Liver (tissue), 9 donors: Measurements from ENCODE around the gene IRF2BP2. TPM values are rescaled to one million over a fixed set of nuclear protein-coding genes. Genes with fewer than 3 reads are reported as not detected.

Experiments
- DNase-seq: peaks from one replicate; pipeline ENCODE4 v3.0.0-alpha.2; 2017; ENCODE audit warnings: low spot score
- H3K27ac ChIP-seq, 2 donors: one replicate each; pipeline ENCODE4 v1.7.0; 2013; ENCODE audit warnings: inconsistent platforms in 2 of 2, low read length in 2 of 2, control low read depth in 1 of 2, low read depth in 1 of 2, mild to moderate bottlenecking in 1 of 2
- H3K27me3 ChIP-seq, 4 donors: one replicate each; pipeline versions ENCODE4 v1.6.1 to v1.7.0; 2013; ENCODE audit warnings: low read length in 3 of 4, inconsistent platforms in 1 of 4, mild to moderate bottlenecking in 1 of 4, moderate library complexity in 1 of 4; ENCODE audit not compliant: control insufficient read depth in 4 of 4, insufficient read depth in 4 of 4
- H3K36me3 ChIP-seq, 4 donors: one replicate each; pipeline versions ENCODE4 v1.6.1 to v1.7.0; 2013; ENCODE audit warnings: low read length in 3 of 4, mild to moderate bottlenecking in 3 of 4, low read depth in 1 of 4, moderate library complexity in 1 of 4; ENCODE audit not compliant: control insufficient read depth in 4 of 4, insufficient read depth in 3 of 4
- H3K4me1 ChIP-seq, 4 donors: one replicate each; pipeline versions ENCODE4 v1.6.1 to v1.7.0; 2013; ENCODE audit warnings: low read length in 3 of 4, mild to moderate bottlenecking in 3 of 4, moderate library complexity in 1 of 4; ENCODE audit not compliant: control insufficient read depth in 4 of 4, insufficient read depth in 4 of 4
- H3K4me3 ChIP-seq, 3 donors: one replicate each; pipeline versions ENCODE4 v1.6.1 to v1.7.0; 2013; ENCODE audit warnings: low read length in 3 of 3, control low read depth in 1 of 3, low read depth in 1 of 3, mild to moderate bottlenecking in 1 of 3
- H3K9ac ChIP-seq, 2 donors: one replicate each; pipeline ENCODE4 v1.7.0; 2013; ENCODE audit warnings: low read length in 2 of 2, mild to moderate bottlenecking in 2 of 2, moderate library complexity in 2 of 2, control low read depth in 1 of 2, low read depth in 1 of 2
- H3K9me3 ChIP-seq, 4 donors: one replicate each; pipeline versions ENCODE4 v1.6.1 to v1.7.0; 2013; ENCODE audit warnings: low read length in 3 of 4; ENCODE audit not compliant: control insufficient read depth in 4 of 4
- ATF3 ChIP-seq: IDR thresholded peaks from 2 replicates; pipeline ENCODE4 v1.6.1; 2016; ENCODE audit warnings: antibody characterized with exemption
- EGR1 ChIP-seq, 2 donors: IDR thresholded peaks; 2 replicates each; pipeline ENCODE4 v1.6.1; 2016 to 2018; ENCODE audit warnings: antibody characterized with exemption in 2 of 2, low read depth in 2 of 2
- HNF4A ChIP-seq, 2 donors: conservative IDR thresholded peaks; 2 replicates each; pipeline ENCODE4 v1.6.1; 2016; ENCODE audit warnings: antibody characterized with exemption in 2 of 2, mild to moderate bottlenecking in 2 of 2
- HNF4G ChIP-seq: IDR thresholded peaks from 2 replicates; pipeline ENCODE4 v1.6.1; 2016; ENCODE audit warnings: antibody characterized with exemption
- JUND ChIP-seq, 2 donors: IDR thresholded peaks; 2 replicates each; pipeline ENCODE4 v1.6.1; 2016; ENCODE audit warnings: antibody characterized with exemption in 2 of 2
- NR2F2 ChIP-seq: IDR thresholded peaks from 2 replicates; pipeline ENCODE4 v1.6.1; 2016; ENCODE audit warnings: antibody characterized with exemption
- RAD21 ChIP-seq, 2 donors: IDR thresholded peaks; 2 replicates each; pipeline ENCODE4 v1.6.1; 2016; ENCODE audit warnings: antibody characterized with exemption in 2 of 2, mild to moderate bottlenecking in 2 of 2
- RXRA ChIP-seq, 2 donors: IDR thresholded peaks; 2 replicates each; pipeline ENCODE4 v1.6.1; 2017 to 2018; ENCODE audit warnings: antibody characterized with exemption in 2 of 2, mild to moderate bottlenecking in 1 of 2
- SP1 ChIP-seq: IDR thresholded peaks from 2 replicates; pipeline ENCODE4 v1.6.1; 2018; ENCODE audit warnings: antibody characterized with exemption, mild to moderate bottlenecking
- TAF1 ChIP-seq: conservative IDR thresholded peaks from 2 replicates; pipeline ENCODE4 v1.6.1; 2016; ENCODE audit warnings: antibody characterized with exemption, mild to moderate bottlenecking
- YY1 ChIP-seq: IDR thresholded peaks from 2 replicates; pipeline ENCODE4 v1.6.1; 2016; ENCODE audit warnings: antibody characterized with exemption, mild to moderate bottlenecking
- ZBTB33 ChIP-seq: IDR thresholded peaks from 2 replicates; pipeline ENCODE4 v1.6.1; 2016; ENCODE audit warnings: antibody characterized with exemption
- WGBS: extraction: QIAGEN DNeasy Blood & Tissue Kit; methylation state at CpG from one replicate; pipeline ENCODE4 v1.1.7; 2013; 5-methylcytosine and 5-hydroxymethylcytosine counted together
- polyA plus RNA-seq, 2 donors: library from polyadenylated mRNA; stranded (reverse) in 1 of 2; unstranded in 1 of 2; fragments of 200-250 nt in 1 of 2; fragments of >200 nt in 1 of 2; fragmentation: Nextera tagmentation in 1 of 2; extraction: Ambion mirVana in 1 of 2; gene quantifications; one replicate each; pipeline versions ENCODE4 v1.2.1 to v1.2.3, GENCODE V29; 2013 to 2015
- total RNA-seq, 2 donors: library from RNA; depleted of rRNA; stranded (reverse); fragments of >200 nt; gene quantifications; one replicate each; pipeline ENCODE4 v1.2.3, GENCODE V29; 2014
- TF ChIP-seq, protein P1 (sequence below): IDR thresholded peaks from 2 replicates; pipeline ENCODE4 v1.6.1; 2016; ENCODE audit warnings: antibody characterized with exemption
- TF ChIP-seq, protein P2 (sequence below): IDR thresholded peaks from 2 replicates; pipeline ENCODE4 v1.6.1; 2016; ENCODE audit warnings: antibody characterized with exemption, mild to moderate bottlenecking
- TF ChIP-seq, protein P3 (sequence below): fragments of 150-350 bp; IDR thresholded peaks from 2 replicates; pipeline ENCODE4 v1.5.1; 2017; ENCODE audit warnings: improper control_type of control experiment, low read depth, low read length; ENCODE audit not compliant: missing input control
- donor health status: healthy.
- donor health status: healthy.
- donor health status: healthy.
- donor health status: healthy.
- donor health status: healthy.

Gene IRF2BP2
- total and polyA plus RNA-seq, 4 donors = 22.2 to 48.2 (median 35.4) TPM

- no peak overlapping the region for H3K9ac ChIP-seq
- TF ChIP-seq, protein P1, sequence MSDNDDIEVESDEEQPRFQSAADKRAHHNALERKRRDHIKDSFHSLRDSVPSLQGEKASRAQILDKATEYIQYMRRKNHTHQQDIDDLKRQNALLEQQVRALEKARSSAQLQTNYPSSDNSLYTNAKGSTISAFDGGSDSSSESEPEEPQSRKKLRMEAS = no peak
- TF ChIP-seq RAD21 (IDR thresholded peaks at IDR 0.05) (no peak), SP1 (no peak), JUND (IDR thresholded peaks at IDR 0.05) (no peak), HNF4G (no peak), ATF3 (no peak), HNF4A (conservative IDR thresholded peaks at IDR 0.05) (no peak), YY1 (no peak)
- TF ChIP-seq, protein P2, sequence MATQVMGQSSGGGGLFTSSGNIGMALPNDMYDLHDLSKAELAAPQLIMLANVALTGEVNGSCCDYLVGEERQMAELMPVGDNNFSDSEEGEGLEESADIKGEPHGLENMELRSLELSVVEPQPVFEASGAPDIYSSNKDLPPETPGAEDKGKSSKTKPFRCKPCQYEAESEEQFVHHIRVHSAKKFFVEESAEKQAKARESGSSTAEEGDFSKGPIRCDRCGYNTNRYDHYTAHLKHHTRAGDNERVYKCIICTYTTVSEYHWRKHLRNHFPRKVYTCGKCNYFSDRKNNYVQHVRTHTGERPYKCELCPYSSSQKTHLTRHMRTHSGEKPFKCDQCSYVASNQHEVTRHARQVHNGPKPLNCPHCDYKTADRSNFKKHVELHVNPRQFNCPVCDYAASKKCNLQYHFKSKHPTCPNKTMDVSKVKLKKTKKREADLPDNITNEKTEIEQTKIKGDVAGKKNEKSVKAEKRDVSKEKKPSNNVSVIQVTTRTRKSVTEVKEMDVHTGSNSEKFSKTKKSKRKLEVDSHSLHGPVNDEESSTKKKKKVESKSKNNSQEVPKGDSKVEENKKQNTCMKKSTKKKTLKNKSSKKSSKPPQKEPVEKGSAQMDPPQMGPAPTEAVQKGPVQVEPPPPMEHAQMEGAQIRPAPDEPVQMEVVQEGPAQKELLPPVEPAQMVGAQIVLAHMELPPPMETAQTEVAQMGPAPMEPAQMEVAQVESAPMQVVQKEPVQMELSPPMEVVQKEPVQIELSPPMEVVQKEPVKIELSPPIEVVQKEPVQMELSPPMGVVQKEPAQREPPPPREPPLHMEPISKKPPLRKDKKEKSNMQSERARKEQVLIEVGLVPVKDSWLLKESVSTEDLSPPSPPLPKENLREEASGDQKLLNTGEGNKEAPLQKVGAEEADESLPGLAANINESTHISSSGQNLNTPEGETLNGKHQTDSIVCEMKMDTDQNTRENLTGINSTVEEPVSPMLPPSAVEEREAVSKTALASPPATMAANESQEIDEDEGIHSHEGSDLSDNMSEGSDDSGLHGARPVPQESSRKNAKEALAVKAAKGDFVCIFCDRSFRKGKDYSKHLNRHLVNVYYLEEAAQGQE = no peak
- no peak overlapping the region for H3K4me3 ChIP-seq
- H3K27me3 ChIP-seq = no peaks in the 10 kb centered on the region
- peaks cover 2 to 20% (median 6%) of the 10 kb centered on the region in 4 donors for H3K4me1 ChIP-seq
- no peak for DNase-seq
- 81% methylated on average over 6 of the region's 6 CpGs for WGBS
- H3K9me3 ChIP-seq = no peaks in the 10 kb centered on the region
- no peaks in the 10 kb centered on the region for H3K36me3 ChIP-seq
- H3K27ac ChIP-seq = no peak overlapping the region
Observed at GRCh38 chr1:234559152-234559901, 50.7 kb downstream of the IRF2BP2 start.

DNA sequence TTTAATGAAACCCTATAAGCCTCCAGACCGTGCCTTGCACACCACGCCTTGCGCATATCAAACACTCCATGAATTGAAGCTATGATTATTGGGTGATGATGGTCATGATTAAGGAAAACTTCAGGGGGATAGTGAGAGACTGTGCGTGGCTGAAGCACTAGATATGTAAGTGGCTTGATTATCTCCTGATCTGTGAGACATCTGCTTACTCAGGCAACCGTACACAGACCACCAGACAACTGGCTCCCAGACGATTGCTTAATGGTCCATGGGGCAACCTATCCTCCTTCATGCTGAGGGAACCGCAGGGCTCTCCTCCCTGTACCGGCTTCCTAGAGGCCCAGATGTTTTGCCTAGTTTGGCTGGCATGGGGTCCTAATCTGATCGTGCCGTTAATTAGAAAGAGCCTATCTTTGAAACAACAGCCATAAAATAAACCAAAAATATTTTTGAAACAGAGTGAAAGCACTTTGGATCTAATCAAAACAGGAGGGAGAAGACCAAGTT is 51.6 kb downstream of the IRF2BP2 start:
- Histone ChIP-seq H3K9me3 (no peaks in the 10 kb centered on the region), H3K36me3 (no peaks in the 10 kb centered on the region), H3K27ac (no peak overlapping the region), H3K4me3 (no peak overlapping the region), H3K27me3 (no peaks in the 10 kb centered on the region), H3K4me1 (peaks cover 2 to 20% (median 6%) of the 10 kb centered on the region in 4 donors), H3K9ac (no peak overlapping the region)
- DNase-seq = peak; percentile 32
- no peak for TF ChIP-seq EGR1 (IDR thresholded peaks at IDR 0.05; ENCODE audit: low read depth in 2 of 2)
- TF ChIP-seq HNF4A (conservative IDR thresholded peaks at IDR 0.05) = no peak
- TF ChIP-seq HNF4G = no peak
- no peak for TF ChIP-seq RAD21 (IDR thresholded peaks at IDR 0.05)
- TF ChIP-seq ZBTB33 = no peak
- TF ChIP-seq, protein P3, sequence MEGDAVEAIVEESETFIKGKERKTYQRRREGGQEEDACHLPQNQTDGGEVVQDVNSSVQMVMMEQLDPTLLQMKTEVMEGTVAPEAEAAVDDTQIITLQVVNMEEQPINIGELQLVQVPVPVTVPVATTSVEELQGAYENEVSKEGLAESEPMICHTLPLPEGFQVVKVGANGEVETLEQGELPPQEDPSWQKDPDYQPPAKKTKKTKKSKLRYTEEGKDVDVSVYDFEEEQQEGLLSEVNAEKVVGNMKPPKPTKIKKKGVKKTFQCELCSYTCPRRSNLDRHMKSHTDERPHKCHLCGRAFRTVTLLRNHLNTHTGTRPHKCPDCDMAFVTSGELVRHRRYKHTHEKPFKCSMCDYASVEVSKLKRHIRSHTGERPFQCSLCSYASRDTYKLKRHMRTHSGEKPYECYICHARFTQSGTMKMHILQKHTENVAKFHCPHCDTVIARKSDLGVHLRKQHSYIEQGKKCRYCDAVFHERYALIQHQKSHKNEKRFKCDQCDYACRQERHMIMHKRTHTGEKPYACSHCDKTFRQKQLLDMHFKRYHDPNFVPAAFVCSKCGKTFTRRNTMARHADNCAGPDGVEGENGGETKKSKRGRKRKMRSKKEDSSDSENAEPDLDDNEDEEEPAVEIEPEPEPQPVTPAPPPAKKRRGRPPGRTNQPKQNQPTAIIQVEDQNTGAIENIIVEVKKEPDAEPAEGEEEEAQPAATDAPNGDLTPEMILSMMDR = no peak
- TF ChIP-seq ATF3 = no peak
- TF ChIP-seq SP1 = no peak
- TF ChIP-seq YY1 = no peak
- TF ChIP-seq, protein P2 = no peak
- TF ChIP-seq RXRA (IDR thresholded peaks at IDR 0.05) = no peak
- TF ChIP-seq JUND (IDR thresholded peaks at IDR 0.05) = no peak
- no peak for TF ChIP-seq TAF1
- TF ChIP-seq NR2F2 = no peak
- 89% methylated on average over 10 of the region's 10 CpGs for WGBS
